Activated CD4-positive, alpha-beta T cell treated with anti-CD3 and anti-CD28 coated beads, Interleukin-2, amount 10 ng/mL, durations not matched to agents 7 days and 5 days (primary cell): ENCODE measurements around the gene NUP214. TPM values are rescaled to one million over a fixed set of nuclear protein-coding genes. Genes with fewer than 3 reads are reported as not detected.
"Not testable (repeated sequence)": the region's sequence is repeated elsewhere in the genome, so short reads cannot be mapped to it uniquely, and the experiment has no call there.

Source experiments
- CTCF ChIA-PET: fragments of 350-600 bp; sonication (Branson Sonifier 250); formaldehyde crosslinking; loops from one replicate; lab custom pipeline; 2021; ENCODE audit warnings: antibody characterized with exemption; lab: Charles Lee
- POLR2A ChIA-PET: fragments of 350-600 bp; sonication (Branson Sonifier 250); formaldehyde crosslinking; loops from one replicate; lab custom pipeline; 2021; ENCODE audit warnings: antibody characterized with exemption; lab: Charles Lee
- DNase-seq: peaks from one replicate; pipeline ENCODE4 v3.0.0-alpha.2; 2020
- H3K27ac Mint-ChIP-seq: one replicate; pipeline ENCODE4 v1.8.0; 2021; ENCODE audit warnings: mild to moderate bottlenecking, moderate library complexity, mixed read lengths
- H3K27me3 Mint-ChIP-seq: one replicate; pipeline ENCODE4 v1.8.0; 2021; ENCODE audit warnings: mixed read lengths
- H3K36me3 Mint-ChIP-seq: one replicate; pipeline ENCODE4 v1.8.0; 2021; ENCODE audit warnings: low read depth, mixed read lengths
- H3K4me1 Mint-ChIP-seq: one replicate; pipeline ENCODE4 v1.8.0; 2021; ENCODE audit warnings: mixed read lengths
- H3K4me3 Mint-ChIP-seq: one replicate; pipeline ENCODE4 v1.8.0; 2021; ENCODE audit warnings: mild to moderate bottlenecking, moderate library complexity, mixed read lengths
- H3K9me3 Mint-ChIP-seq: one replicate; pipeline ENCODE4 v1.8.0; 2021; ENCODE audit warnings: mixed read lengths
- total RNA-seq, 2 experiments: library from RNA; stranded (reverse); gene quantifications; one replicate each; pipeline ENCODE4 v1.2.3, GENCODE V29; 2021

The NUP214 gene
- total RNA-seq, 2 experiments from 2014 or later = 58.0 to 69.4 TPM

- Mint-ChIP-seq H3K4me3 (peak overlapping the region; percentile 60), H3K9me3 (no peaks in the 10 kb centered on the region), H3K27ac (peak overlapping the region; percentile 93), H3K4me1 (peaks cover 52% of the 10 kb centered on the region), H3K36me3 (peaks cover 29% of the 10 kb centered on the region), H3K27me3 (no peaks in the 10 kb centered on the region)
- ChIA-PET CTCF (interaction anchor here (1.0 to 2.4 kb wide), 2 partner anchors 11 to 15 kb away, joined by 3 to 10 read pairs; no protein-coding TSS in a partner anchor), POLR2A (interaction anchor here (0.8 to 2.0 kb wide), 3 partner anchors 15 to 37 kb away, joined by 3 to 9 read pairs (median 5); no protein-coding TSS in a partner anchor)
- DNase-seq = no peak
These were observed 111.9 kb downstream of the NUP214 start for GRCh38 chr9:131237291-131237690.

DNA sequence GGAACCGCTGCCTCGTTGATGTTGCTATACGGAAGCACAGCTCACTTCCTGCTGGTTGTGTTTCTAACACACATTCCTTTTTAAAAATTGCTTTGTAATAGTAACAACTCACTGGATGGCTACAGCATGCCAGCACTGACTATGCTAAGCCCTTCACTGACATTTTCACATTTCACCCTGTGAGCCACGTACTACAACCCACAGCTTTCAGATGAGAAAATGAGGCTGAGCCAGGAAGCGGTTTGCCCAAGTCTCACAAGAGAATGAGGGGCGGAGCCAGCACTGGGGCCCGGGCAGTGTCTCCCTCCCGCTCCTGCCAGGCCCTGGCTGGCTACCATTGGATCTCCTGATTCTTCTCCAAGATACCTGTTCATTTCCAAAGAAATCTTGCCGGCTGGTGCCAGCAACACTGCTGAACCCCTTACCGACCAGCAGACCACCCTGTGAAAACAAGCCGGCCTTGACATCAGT lies 112.6 kb downstream of the NUP214 start:
- POLR2A ChIA-PET = interaction anchor here (0.8 to 2.0 kb wide), 4 partner anchors 14 to 36 kb away, joined by 3 to 9 read pairs (median 5); no protein-coding TSS in a partner anchor

GRCh38 chr9:131238402-131239021 lies 113.1 kb downstream of the NUP214 start:
- POLR2A ChIA-PET = interaction anchor here (1.3 to 2.0 kb wide), 3 partner anchors 14 to 32 kb away, joined by 3 to 9 read pairs (median 5); no protein-coding TSS in a partner anchor
- no peak for DNase-seq
- Mint-ChIP-seq H3K9me3 (peaks cover 4% of the 10 kb centered on the region), H3K4me1 (peaks cover 49% of the 10 kb centered on the region), H3K4me3 (peak overlapping the region; percentile 60), H3K36me3 (peaks cover 29% of the 10 kb centered on the region), H3K27me3 (no peaks in the 10 kb centered on the region), H3K27ac (peak overlapping the region; percentile 93)
- CTCF ChIA-PET = interaction anchor here (0.6 to 2.4 kb wide), 3 partner anchors 9 to 18 kb away, joined by 3 to 10 read pairs (median 5); no protein-coding TSS in a partner anchor

More for the DNA sequence above, 112.6 kb downstream of the NUP214 start:
- peak overlapping the region; percentile 93 for H3K27ac Mint-ChIP-seq
- peaks cover 31% of the 10 kb centered on the region for H3K36me3 Mint-ChIP-seq
- peak overlapping the region; percentile 60 for H3K4me3 Mint-ChIP-seq
- DNase-seq = peak; percentile 92
- H3K9me3 Mint-ChIP-seq = peaks cover 2% of the 10 kb centered on the region
- peaks cover 52% of the 10 kb centered on the region for H3K4me1 Mint-ChIP-seq
- CTCF ChIA-PET = interaction anchor here (1.0 to 2.4 kb wide), 2 partner anchors 10 to 14 kb away, joined by 3 to 10 read pairs; no protein-coding TSS in a partner anchor
- no peaks in the 10 kb centered on the region for H3K27me3 Mint-ChIP-seq

DNA sequence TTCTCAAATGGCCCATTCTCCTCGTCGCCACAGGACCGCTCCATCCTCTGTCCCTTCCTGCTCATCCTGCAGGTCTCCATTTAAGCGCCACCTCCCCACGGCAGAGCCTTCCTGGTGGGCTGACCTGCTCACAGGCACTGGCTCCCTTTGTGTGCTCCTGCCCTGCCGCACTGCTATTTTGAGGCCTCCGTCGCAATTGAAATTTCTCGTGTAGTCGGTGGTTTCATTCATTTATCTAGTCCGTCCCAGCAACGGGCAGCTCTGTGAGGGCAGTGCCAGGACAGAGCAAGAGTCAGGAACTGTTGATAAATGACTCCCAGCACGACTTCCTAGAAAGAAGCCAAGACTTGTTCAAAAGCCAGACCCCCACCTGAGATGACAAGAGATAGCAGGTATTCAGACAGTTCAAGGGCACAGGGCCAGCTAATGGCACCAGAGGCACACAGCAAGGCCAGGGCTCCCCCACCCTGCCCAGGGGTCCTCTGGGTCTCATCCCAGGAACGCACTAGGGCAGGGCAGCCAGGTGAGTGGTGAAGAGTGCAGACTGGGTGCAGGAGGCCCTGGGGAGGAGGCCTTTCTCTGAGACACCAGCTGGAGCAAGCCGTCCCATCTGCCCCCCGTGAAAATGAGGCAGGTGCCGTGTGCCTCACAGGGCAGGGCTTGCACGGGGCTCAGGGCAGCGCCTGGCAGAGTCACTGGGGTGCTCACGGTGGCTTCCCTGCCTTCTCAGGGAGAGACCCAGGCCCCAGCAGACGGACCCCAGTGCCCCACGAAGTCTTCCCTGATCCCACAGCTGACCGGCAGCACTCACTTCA lies 114.0 kb downstream of the NUP214 start:
- Mint-ChIP-seq H3K36me3 (peaks cover 21% of the 10 kb centered on the region), H3K9me3 (peaks cover 4% of the 10 kb centered on the region), H3K27me3 (no peaks in the 10 kb centered on the region), H3K27ac (peak overlapping the region; percentile 80), H3K4me1 (peaks cover 41% of the 10 kb centered on the region), H3K4me3 (no peak overlapping the region)
- POLR2A ChIA-PET = interaction anchor here (1.3 to 2.0 kb wide), 2 partner anchors 17 to 31 kb away, joined by 5 to 9 read pairs; no protein-coding TSS in a partner anchor
- DNase-seq = no peak
- CTCF ChIA-PET = interaction anchor here (2.4 kb wide), 1 partner anchor 13 kb away, joined by 10 read pairs; no protein-coding TSS in a partner anchor

DNA sequence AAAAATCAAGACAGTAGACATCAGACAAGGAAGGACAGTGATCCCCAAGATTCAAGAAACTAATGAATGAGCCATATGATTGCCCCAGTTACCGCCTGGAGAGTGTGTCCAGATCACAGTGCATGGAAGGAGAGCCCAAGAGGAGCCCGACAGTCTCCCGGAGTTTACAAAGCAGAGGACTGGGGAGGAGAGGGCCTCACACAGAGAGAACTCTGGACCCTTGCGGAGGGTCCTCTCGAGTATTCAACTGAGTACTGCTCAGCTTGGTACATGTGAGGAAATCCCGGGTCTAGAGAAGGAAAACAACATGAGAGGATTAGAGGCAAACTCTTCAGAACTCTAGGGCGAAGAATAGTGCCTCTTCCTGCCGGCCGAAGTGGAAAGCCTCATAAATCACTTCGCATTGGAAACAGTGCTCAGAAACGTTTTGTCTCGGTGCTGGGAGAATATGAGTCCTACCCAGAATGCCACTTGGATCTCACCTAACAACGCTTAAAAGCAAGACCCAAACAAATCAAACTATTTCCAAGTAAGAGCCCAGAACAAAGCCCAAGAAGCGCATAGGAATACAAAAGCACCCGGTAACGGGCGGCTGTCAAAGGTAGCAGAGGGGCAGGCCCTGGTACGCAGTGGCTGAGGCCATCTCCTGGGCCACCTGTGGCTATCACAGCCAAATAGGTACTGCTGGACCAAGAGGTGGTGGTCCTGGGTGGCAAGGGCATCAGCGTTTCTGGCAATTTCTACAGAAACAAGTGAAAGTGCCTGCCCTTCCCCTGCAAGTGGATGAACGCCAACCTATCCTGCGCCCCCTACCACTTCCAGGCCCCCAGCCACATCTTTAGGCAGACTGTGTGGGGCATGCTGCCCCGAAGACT lies 114.9 kb downstream of the NUP214 start:
- peak overlapping the region; percentile 63 for H3K27ac Mint-ChIP-seq
- no peaks in the 10 kb centered on the region for H3K27me3 Mint-ChIP-seq
- DNase-seq = no peak
- peaks cover 16% of the 10 kb centered on the region for H3K36me3 Mint-ChIP-seq
- H3K4me3 Mint-ChIP-seq = no peak overlapping the region
- H3K9me3 Mint-ChIP-seq = peaks cover 4% of the 10 kb centered on the region
- POLR2A ChIA-PET = no interaction called here
- CTCF ChIA-PET = interaction anchor here (1.2 kb wide), 1 partner anchor 10 kb away, joined by 3 read pairs; no protein-coding TSS in a partner anchor
- H3K4me1 Mint-ChIP-seq = peaks cover 37% of the 10 kb centered on the region

DNA sequence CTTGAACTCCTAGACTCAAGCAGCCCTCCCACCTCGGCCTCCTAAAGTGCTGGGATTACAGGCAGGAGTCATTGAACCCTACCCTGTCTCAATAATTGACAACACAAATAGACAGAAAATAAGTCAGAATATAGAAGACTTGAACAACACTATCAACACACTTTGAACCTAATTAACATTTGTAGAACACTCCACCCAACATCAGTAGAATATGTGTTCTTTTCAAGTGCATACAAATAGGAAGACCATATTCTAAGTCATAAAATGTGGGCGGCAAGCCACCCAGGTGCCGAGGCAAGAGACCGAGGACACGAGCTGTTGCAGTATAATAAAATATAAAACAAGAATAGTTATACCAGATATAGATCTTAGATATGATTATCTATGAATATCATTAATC lies 118.9 kb downstream of the NUP214 start:
- CTCF ChIA-PET = not testable (repeated sequence)

GRCh38 chr9:131246618-131247017 lies 121.2 kb downstream of the NUP214 start:
- POLR2A ChIA-PET = no interaction called here
- H3K9me3 Mint-ChIP-seq = peaks cover 4% of the 10 kb centered on the region
- peaks cover 4% of the 10 kb centered on the region for H3K36me3 Mint-ChIP-seq
- H3K27me3 Mint-ChIP-seq = peaks cover 3% of the 10 kb centered on the region
- CTCF ChIA-PET = interaction anchor here (1.5 kb wide), 1 partner anchor 20 kb away, joined by 3 read pairs; no protein-coding TSS in a partner anchor
- no peak overlapping the region for H3K27ac Mint-ChIP-seq
- H3K4me3 Mint-ChIP-seq = no peak overlapping the region
- peaks cover 11% of the 10 kb centered on the region for H3K4me1 Mint-ChIP-seq
- no peak for DNase-seq

More for the DNA sequence above, 118.9 kb downstream of the NUP214 start:
- H3K9me3 Mint-ChIP-seq, DNase-seq, H3K4me3 Mint-ChIP-seq, H3K27ac Mint-ChIP-seq, H3K36me3 Mint-ChIP-seq, H3K4me1 Mint-ChIP-seq, H3K27me3 Mint-ChIP-seq, POLR2A ChIA-PET: not testable (repeated sequence)

- Mint-ChIP-seq H3K36me3 (peaks cover 6% of the 10 kb centered on the region), H3K9me3 (no peaks in the 10 kb centered on the region), H3K27me3 (peaks cover 3% of the 10 kb centered on the region), H3K27ac (peak overlapping the region; percentile 97), H3K4me1 (peaks cover 58% of the 10 kb centered on the region), H3K4me3 (peak overlapping the region; percentile 76)
- POLR2A ChIA-PET = interaction anchor here (1.0 to 1.5 kb wide), 2 partner anchors 14 to 26 kb away, joined by 3 to 4 read pairs; no protein-coding TSS in a partner anchor
- DNase-seq = no peak
- CTCF ChIA-PET = interaction anchor here (0.5 to 2.2 kb wide), 10 partner anchors 11 to 195 kb away, joined by 3 to 10 read pairs (median 4); partner anchors contain the start of gene PLPP7
These were observed 126.7 kb downstream of the NUP214 start for GRCh38 chr9:131252120-131252519.

DNA sequence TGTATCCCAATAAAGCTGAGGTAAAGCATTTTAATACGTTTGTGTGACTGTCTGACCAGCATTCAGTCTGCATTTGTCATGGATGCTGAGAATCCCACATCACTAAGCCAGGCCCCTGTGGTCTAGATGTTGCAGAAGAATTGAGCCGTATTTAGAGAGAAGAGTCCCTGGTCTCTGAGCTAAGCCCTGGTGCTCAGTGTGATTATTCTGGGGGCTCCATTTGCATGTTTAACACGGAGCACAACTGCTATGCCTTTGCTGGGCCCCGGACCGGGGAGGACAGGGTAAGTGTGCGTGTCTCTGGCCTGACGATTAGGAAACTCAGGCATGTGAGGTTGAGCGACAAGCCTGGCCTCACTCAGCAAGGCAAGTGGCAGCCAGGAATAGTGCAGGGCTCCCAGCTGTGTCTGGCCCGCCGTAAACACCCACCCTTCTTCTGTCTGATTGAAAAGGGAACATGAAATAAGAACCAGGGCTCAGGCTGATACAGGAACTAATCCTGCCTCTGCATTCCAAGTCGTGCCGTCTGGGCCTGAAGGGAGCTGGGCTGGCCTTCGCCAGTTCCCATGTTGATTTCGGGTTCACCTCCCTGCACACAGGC lies 128.6 kb downstream of the NUP214 start:
- H3K27ac Mint-ChIP-seq = peak overlapping the region; percentile 97
- peaks cover 75% of the 10 kb centered on the region for H3K4me1 Mint-ChIP-seq
- peak overlapping the region; percentile 34 for H3K4me3 Mint-ChIP-seq
- no peaks in the 10 kb centered on the region for H3K9me3 Mint-ChIP-seq
- DNase-seq = no peak
- ChIA-PET POLR2A (no interaction called here), CTCF (no interaction called here)
- peaks cover 16% of the 10 kb centered on the region for H3K36me3 Mint-ChIP-seq
- H3K27me3 Mint-ChIP-seq = no peaks in the 10 kb centered on the region

DNA sequence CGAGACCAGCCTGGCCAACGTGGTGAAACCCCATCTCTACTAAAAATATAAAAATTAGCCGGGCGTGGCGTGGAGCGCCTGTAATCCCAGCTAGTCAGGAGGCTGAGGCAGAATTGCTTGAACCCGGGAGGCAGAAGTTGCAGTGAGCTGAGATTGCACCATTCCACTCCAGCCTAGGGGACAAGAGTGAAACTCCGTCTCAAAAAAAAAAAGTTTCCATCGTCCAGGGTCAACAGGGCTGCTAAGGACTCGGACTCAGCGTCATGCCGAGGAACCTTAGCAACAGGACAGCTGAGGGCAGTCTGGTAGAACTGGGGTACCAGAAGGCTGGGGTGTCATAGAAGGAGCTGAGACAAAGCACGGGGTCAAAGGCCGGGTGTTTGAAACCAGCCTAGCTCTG lies 129.2 kb downstream of the NUP214 start:
- CTCF ChIA-PET = interaction anchor here (0.6 kb wide), 1 partner anchor 46 kb away, joined by 4 read pairs; no protein-coding TSS in a partner anchor
- H3K9me3 Mint-ChIP-seq = no peaks in the 10 kb centered on the region
- H3K36me3 Mint-ChIP-seq = peaks cover 20% of the 10 kb centered on the region
- peak overlapping the region; percentile 97 for H3K27ac Mint-ChIP-seq
- no peak overlapping the region for H3K4me3 Mint-ChIP-seq
- POLR2A ChIA-PET = no interaction called here
- DNase-seq = no peak
- no peaks in the 10 kb centered on the region for H3K27me3 Mint-ChIP-seq
- H3K4me1 Mint-ChIP-seq = peaks cover 78% of the 10 kb centered on the region

GRCh38 chr9:131255676-131256197 lies 130.4 kb downstream of the NUP214 start:
- Mint-ChIP-seq H3K27me3 (no peaks in the 10 kb centered on the region), H3K36me3 (peaks cover 30% of the 10 kb centered on the region), H3K27ac (peak overlapping the region; percentile 97), H3K4me1 (peaks cover 85% of the 10 kb centered on the region), H3K9me3 (no peaks in the 10 kb centered on the region), H3K4me3 (peak overlapping the region; percentile 74)
- POLR2A ChIA-PET = interaction anchor here (1.5 to 2.7 kb wide), 4 partner anchors 11 to 19 kb away, joined by 7 to 25 read pairs (median 16); partner anchors contain the start of gene FAM78A
- no peak for DNase-seq
- CTCF ChIA-PET = interaction anchor here (1.6 to 7.3 kb wide), 4 partner anchors 8 to 74 kb away, joined by 5 to 74 read pairs (median 8); partner anchors contain the start of gene FAM78A
